Adrenal gland (tissue), 5 donors: Measurements from ENCODE around the gene BACH1.

Experiments
- CTCF ChIP-seq, 6 experiments: fragments of 450-650 bp in 4 of 6; fragments of 200-600 bp in 2 of 6; sonication (generic) in 1 of 6; IDR thresholded peaks; 1 replicate in 5 of 6; 2 replicates in 1 of 6; pipeline versions ENCODE4 v1.5.1 to v1.8.0; 2016 to 2021; ENCODE audit warnings: antibody characterized with exemption in 6 of 6, mild to moderate bottlenecking in 2 of 6, moderate library complexity in 1 of 6
- POLR2A ChIP-seq, 2 donors: fragments of 450-650 bp; IDR thresholded peaks; one replicate each; pipeline ENCODE4 v1.6.1; 2017; ENCODE audit warnings: antibody characterized with exemption in 2 of 2, mild to moderate bottlenecking in 2 of 2, moderate library complexity in 1 of 2
- donor health status: DM: no; HTN: no; CAD: no.

DNA sequence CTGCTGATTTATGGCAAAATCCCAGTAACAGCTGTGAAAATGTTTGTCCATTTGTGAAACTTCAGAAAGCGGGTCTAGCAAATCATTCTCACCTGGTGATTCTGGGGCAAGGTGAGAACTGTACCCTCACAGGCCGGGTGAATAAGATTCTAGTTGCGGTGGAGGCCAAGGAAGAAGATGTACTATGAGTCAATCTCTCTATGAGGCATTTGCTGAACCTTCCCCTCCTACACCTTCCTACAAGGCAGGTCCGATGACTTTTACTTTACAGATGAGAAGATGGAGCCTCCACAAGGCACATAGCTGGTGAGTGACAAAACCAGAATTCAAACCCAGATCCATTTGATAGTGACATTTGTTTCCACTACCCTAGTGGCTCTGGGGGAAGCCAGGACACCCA lies 72.7 kb downstream of the BACH1 start:
- TF ChIP-seq POLR2A (IDR thresholded peaks at IDR 0.05) (no peak), CTCF (IDR thresholded peaks at IDR 0.05) (no peak)
